HL-60 (cell line): ENCODE measurements around the gene MPEG1.

Experiments
- DNase-seq, 2 experiments: peaks; one replicate each; pipeline ENCODE4 v3.0.0-alpha.2; 2010 to 2020; ENCODE audit warnings: low read depth in 1 of 2, low spot score in 1 of 2
- H3K27ac ChIP-seq: fragments of 250-450 bp; sonication (Bioruptor Pico); replicated peaks from 2 replicates; pipeline ENCODE4 v1.5.1; 2020; ENCODE audit warnings: mild to moderate bottlenecking, moderate library complexity
- H3K27me3 ChIP-seq: fragments of 250-450 bp; sonication (Bioruptor Pico); 2 replicates; pipeline ENCODE4 v1.5.1; 2021; ENCODE audit warnings: mild to moderate bottlenecking, moderate library complexity; ENCODE audit not compliant: insufficient read depth, poor library complexity, severe bottlenecking
- H3K4me3 ChIP-seq: replicated peaks from 2 replicates; pipeline ENCODE4 v1.5.1; 2011; ENCODE audit warnings: mild to moderate bottlenecking, control low read depth, low read length; ENCODE audit not compliant: insufficient read depth
- GABPA ChIP-seq: IDR thresholded peaks from 2 replicates; pipeline ENCODE4 v1.6.1; 2012; ENCODE audit warnings: low read depth
- POLR2AphosphoS5 ChIP-seq: IDR thresholded peaks from 2 replicates; pipeline ENCODE4 v1.6.1; 2012; ENCODE audit warnings: low read depth
- REST ChIP-seq: IDR thresholded peaks from 2 replicates; pipeline ENCODE4 v1.6.1; 2012; ENCODE audit warnings: low read depth; ENCODE audit not compliant: insufficient replicate concordance
- SPI1 ChIP-seq: IDR thresholded peaks from 2 replicates; pipeline ENCODE4 v1.6.1; 2012; ENCODE audit warnings: low read depth, mild to moderate bottlenecking, borderline replicate concordance
- TF ChIP-seq, protein P1 (sequence below): IDR thresholded peaks from one replicate; pipeline ENCODE4 v1.5.1; 2011; ENCODE audit warnings: low read length, control low read depth, inconsistent platforms; ENCODE audit not compliant: insufficient read depth

MPEG1 gene

DNA sequence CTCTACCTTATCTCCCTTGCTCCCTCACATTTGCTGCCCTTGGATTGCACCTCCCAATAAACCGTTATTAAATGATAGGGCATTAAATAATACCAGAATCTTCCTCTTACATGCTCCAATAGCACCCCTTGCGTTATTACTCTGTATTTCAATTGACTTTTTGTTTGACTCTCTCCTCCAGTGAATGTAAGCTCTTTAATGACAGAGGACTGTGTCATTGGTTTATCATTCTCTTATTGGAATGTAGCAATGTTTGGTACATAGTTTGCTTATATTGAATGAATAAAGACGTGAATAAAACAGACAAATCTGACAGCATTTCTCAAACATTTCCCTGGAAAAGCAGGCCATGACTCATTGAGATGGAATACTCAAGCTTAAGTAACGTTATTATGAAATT is 8.7 kb upstream of the MPEG1 start:
- Histone ChIP-seq H3K27me3 (no peaks in the 10 kb centered on the region), H3K4me3 (no peak overlapping the region), H3K27ac (no peak overlapping the region)
- TF ChIP-seq SPI1: no peak
- TF ChIP-seq, protein P1, sequence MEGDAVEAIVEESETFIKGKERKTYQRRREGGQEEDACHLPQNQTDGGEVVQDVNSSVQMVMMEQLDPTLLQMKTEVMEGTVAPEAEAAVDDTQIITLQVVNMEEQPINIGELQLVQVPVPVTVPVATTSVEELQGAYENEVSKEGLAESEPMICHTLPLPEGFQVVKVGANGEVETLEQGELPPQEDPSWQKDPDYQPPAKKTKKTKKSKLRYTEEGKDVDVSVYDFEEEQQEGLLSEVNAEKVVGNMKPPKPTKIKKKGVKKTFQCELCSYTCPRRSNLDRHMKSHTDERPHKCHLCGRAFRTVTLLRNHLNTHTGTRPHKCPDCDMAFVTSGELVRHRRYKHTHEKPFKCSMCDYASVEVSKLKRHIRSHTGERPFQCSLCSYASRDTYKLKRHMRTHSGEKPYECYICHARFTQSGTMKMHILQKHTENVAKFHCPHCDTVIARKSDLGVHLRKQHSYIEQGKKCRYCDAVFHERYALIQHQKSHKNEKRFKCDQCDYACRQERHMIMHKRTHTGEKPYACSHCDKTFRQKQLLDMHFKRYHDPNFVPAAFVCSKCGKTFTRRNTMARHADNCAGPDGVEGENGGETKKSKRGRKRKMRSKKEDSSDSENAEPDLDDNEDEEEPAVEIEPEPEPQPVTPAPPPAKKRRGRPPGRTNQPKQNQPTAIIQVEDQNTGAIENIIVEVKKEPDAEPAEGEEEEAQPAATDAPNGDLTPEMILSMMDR: no peak
- TF ChIP-seq REST: no peak
- TF ChIP-seq GABPA: no peak
- no peak for TF ChIP-seq POLR2AphosphoS5
- no peak for DNase-seq

GRCh38 chr11:59219836-59220235 is 7.1 kb upstream of the MPEG1 start:
- H3K27ac ChIP-seq: no peak overlapping the region
- TF ChIP-seq SPI1: no peak
- TF ChIP-seq GABPA: no peak
- TF ChIP-seq REST: no peak
- no peak for TF ChIP-seq POLR2AphosphoS5
- TF ChIP-seq, protein P1: no peak
- no peak overlapping the region for H3K4me3 ChIP-seq
- no peak for DNase-seq
- H3K27me3 ChIP-seq: no peaks in the 10 kb centered on the region

- no peak overlapping the region for H3K27ac ChIP-seq
- H3K27me3 ChIP-seq: no peaks in the 10 kb centered on the region
- no peak for TF ChIP-seq REST
- no peak for TF ChIP-seq GABPA
- TF ChIP-seq, protein P1: no peak
- TF ChIP-seq POLR2AphosphoS5: no peak
- no peak for TF ChIP-seq SPI1
- H3K4me3 ChIP-seq: no peak overlapping the region
- no peak for DNase-seq
Measured at GRCh38 chr11:59218893-59219292, 6.2 kb upstream of the MPEG1 start.
